Spleen (tissue), 11 donors: ENCODE results near the gene HS3ST3B1. TPM values are rescaled to one million over a fixed set of nuclear protein-coding genes. Genes with fewer than 3 reads are reported as not detected.
A peak's percentile ranks its signal among the peaks of the same experiment; 100 is the strongest.

Experiments used
- DNase-seq: peaks from one replicate; pipeline ENCODE4 v3.0.0-alpha.2; 2020
- H3K27ac ChIP-seq, 8 donors: fragments of 200-600 bp; sonication (generic) in 7 of 8; 1 replicate in 4 of 8; 2 replicates in 4 of 8; pipeline versions ENCODE4 v1.5.0 to v1.8.0; 2016 to 2021; ENCODE audit warnings: inconsistent platforms in 4 of 8, mild to moderate bottlenecking in 4 of 8, moderate library complexity in 1 of 8
- H3K27me3 ChIP-seq, 7 donors: fragments of 200-600 bp; sonication (generic) in 6 of 7; replicated peaks in 1 of 7; 1 replicate in 4 of 7; 2 replicates in 3 of 7; pipeline versions ENCODE4 v1.5.0 to v1.8.0; 2016 to 2021; ENCODE audit warnings: inconsistent platforms in 3 of 7, mild to moderate bottlenecking in 1 of 7
- H3K36me3 ChIP-seq, 6 donors: fragments of 200-600 bp; sonication (generic) in 5 of 6; 1 replicate in 4 of 6; 2 replicates in 2 of 6; pipeline versions ENCODE4 v1.5.0 to v1.8.0; 2016 to 2021; ENCODE audit warnings: inconsistent platforms in 2 of 6
- H3K4me1 ChIP-seq, 6 donors: fragments of 200-600 bp; sonication (generic) in 5 of 6; 1 replicate in 3 of 6; 2 replicates in 3 of 6; pipeline versions ENCODE4 v1.5.0 to v1.8.0; 2016 to 2021; ENCODE audit warnings: inconsistent platforms in 3 of 6
- H3K4me3 ChIP-seq, 8 donors: fragments of 200-600 bp; sonication (generic) in 7 of 8; 1 replicate in 4 of 8; 2 replicates in 4 of 8; pipeline versions ENCODE4 v1.5.0 to v1.8.0; 2016 to 2021; ENCODE audit warnings: inconsistent platforms in 4 of 8, mild to moderate bottlenecking in 4 of 8, moderate library complexity in 2 of 8
- H3K9me3 ChIP-seq, 8 donors: fragments of 200-600 bp; sonication (generic) in 7 of 8; 1 replicate in 4 of 8; 2 replicates in 4 of 8; pipeline versions ENCODE4 v1.5.0 to v1.8.0; 2016 to 2021; ENCODE audit warnings: inconsistent platforms in 4 of 8
- CTCF ChIP-seq, 11 experiments: fragments of 200-600 bp in 7 of 11; fragments of 450-650 bp in 4 of 11; sonication (generic) in 4 of 11; IDR thresholded peaks in 8 of 11; conservative IDR thresholded peaks in 3 of 11; 1 replicate in 7 of 11; 2 replicates in 4 of 11; pipeline versions ENCODE4 v1.4.0 to v1.8.0; 2016 to 2021; ENCODE audit warnings: antibody characterized with exemption in 11 of 11, inconsistent platforms in 4 of 11, mild to moderate bottlenecking in 1 of 11
- POLR2A ChIP-seq, 3 donors: fragments of 450-650 bp; IDR thresholded peaks; one replicate each; pipeline ENCODE4 v1.5.1; 2017; ENCODE audit warnings: antibody characterized with exemption in 3 of 3, mild to moderate bottlenecking in 1 of 3
- POLR2AphosphoS5 ChIP-seq, 3 donors: sonication (generic); formaldehyde crosslinking; IDR thresholded peaks; one replicate each; pipeline ENCODE4 v1.5.1; 2017; ENCODE audit warnings: antibody characterized with exemption in 3 of 3
- WGBS, 5 donors: extraction: QIAGEN DNeasy Blood & Tissue Kit in 3 of 5; methylation state at CpG; one replicate each; pipeline versions ENCODE4 v1.1.5 to v1.1.7; 2013 to 2018; 5-methylcytosine and 5-hydroxymethylcytosine counted together
- intact Hi-C: fragments of 100-400 bp; cut with DNase I; formaldehyde crosslinking; loops from one replicate; pipeline ENCODE4 v1.15.0; 2023; ENCODE audit warnings: low total_unique reads
- polyA plus RNA-seq, 3 donors: library from polyadenylated mRNA; stranded (reverse); fragments of 200-250 nt; gene quantifications; one replicate each; pipeline ENCODE4 v1.2.1, GENCODE V29; 2013
- total RNA-seq, 7 donors: library from RNA; depleted of rRNA in 3 of 7; stranded (reverse); fragments of >200 nt in 3 of 7; fragmentation: NEBNext Ultra II Directional in 4 of 7; extraction: Animal tissue kit (Norgen Biotek cat#: 25700) in 4 of 7; gene quantifications; one replicate each; pipeline versions ENCODE4 v1.1.0 to v1.2.1, GENCODE V29; 2016 to 2021
- donor health status: healthy with polysubstance abuse.
- donor health status: DM: no; HTN: no; CAD: no; lungs with moderate emphysema.
- donor health status: DM: no; HTN: no; CAD: no.
- donor health status: Bipolar disorder and iron deficiency.
- donor health status: healthy.
- donor health status: DM: no; HTN: no; CAD: no.
- donor health status: DM: yes; HTN: yes; CAD: no.

Gene HS3ST3B1
- total and polyA plus RNA-seq, 10 donors = 1.3 to 17.9 (median 11.4) TPM

GRCh38 chr17:14297161-14297851 lies 3.6 kb upstream of the HS3ST3B1 start:
- H3K27me3 ChIP-seq = peaks cover 7 to 97% (median 81%) of the 10 kb centered on the region in 7 donors
- DNase-seq = peak; percentile 87
- no peaks in the 10 kb centered on the region for H3K36me3 ChIP-seq
- peaks cover 10 to 58% (median 50%) of the 10 kb centered on the region in 6 donors for H3K4me1 ChIP-seq
- H3K9me3 ChIP-seq = peaks cover 0 to 4% (median 0%) of the 10 kb centered on the region in 8 donors
- WGBS, 5 donors = 1 to 5% (median 3%) methylated on average over 38 to 63 of the region's 63 CpGs
- H3K4me3 ChIP-seq = peak overlapping the region in 7 of 8 donors; percentile 23 to 95 (median 29)
- H3K27ac ChIP-seq = peak overlapping the region in 5 of 8 donors; percentile 31 to 64 (median 49)
- peak in 6 of 11 experiments; percentile 22 to 37 (median 30) for TF ChIP-seq CTCF (IDR thresholded peaks at IDR 0.05 in 8 of 11, conservative IDR thresholded peaks at IDR 0.05 in 3 of 11)
- TF ChIP-seq POLR2A (IDR thresholded peaks at IDR 0.05) = no peak
- TF ChIP-seq POLR2AphosphoS5 (IDR thresholded peaks at IDR 0.05) = peak in 2 of 3 donors; percentile 63 to 67
- intact Hi-C loops = loop anchor here (5.0 kb wide), 1 partner anchor 690 kb away; no protein-coding TSS in a partner anchor

GRCh38 chr17:14298221-14298946 lies 2.5 kb upstream of the HS3ST3B1 start:
- no peak for TF ChIP-seq POLR2A (IDR thresholded peaks at IDR 0.05)
- TF ChIP-seq POLR2AphosphoS5 (IDR thresholded peaks at IDR 0.05) = no peak
- no peak for TF ChIP-seq CTCF (IDR thresholded peaks at IDR 0.05 in 8 of 11, conservative IDR thresholded peaks at IDR 0.05 in 3 of 11)
- intact Hi-C loops = loop anchor here (5.0 kb wide), 1 partner anchor 691 kb away; no protein-coding TSS in a partner anchor
- Histone ChIP-seq H3K36me3 (no peaks in the 10 kb centered on the region), H3K27ac (peak overlapping the region in 2 of 8 donors; percentile 65 to 94), H3K9me3 (peaks cover 0 to 4% (median 0%) of the 10 kb centered on the region in 8 donors), H3K4me3 (peak overlapping the region in 2 of 8 donors; percentile 34 to 95), H3K4me1 (peaks cover 10 to 69% (median 59%) of the 10 kb centered on the region in 6 donors), H3K27me3 (peaks cover 3 to 95% (median 75%) of the 10 kb centered on the region in 7 donors)
- peak; percentile 77 for DNase-seq
- WGBS, 5 donors = 46 to 76% (median 60%) methylated on average over 32 to 42 of the region's 42 CpGs

- no peak for DNase-seq
- intact Hi-C loops = loop anchor here (5.0 kb wide), 1 partner anchor 692 kb away; no protein-coding TSS in a partner anchor
- Histone ChIP-seq H3K27ac (peak overlapping the region in 6 of 8 donors; percentile 43 to 97 (median 80)), H3K4me3 (peak overlapping the region in 6 of 8 donors; percentile 23 to 95 (median 75)), H3K27me3 (peaks cover 3 to 95% (median 76%) of the 10 kb centered on the region in 7 donors), H3K36me3 (no peaks in the 10 kb centered on the region), H3K4me1 (peaks cover 10 to 74% (median 64%) of the 10 kb centered on the region in 6 donors), H3K9me3 (peaks cover 0 to 4% (median 0%) of the 10 kb centered on the region in 8 donors)
- TF ChIP-seq POLR2A (IDR thresholded peaks at IDR 0.05) (no peak), POLR2AphosphoS5 (IDR thresholded peaks at IDR 0.05) (no peak), CTCF (IDR thresholded peaks at IDR 0.05 in 8 of 11, conservative IDR thresholded peaks at IDR 0.05 in 3 of 11) (no peak)
- 31 to 46% (median 45%) methylated on average over 8 of the region's 8 CpGs for WGBS, 5 donors
Observed at GRCh38 chr17:14298947-14299279, 2.0 kb upstream of the HS3ST3B1 start.
